A549 (cell line): ENCODE measurements around the gene SLC27A1. TPM values are rescaled to one million over a fixed set of nuclear protein-coding genes. Genes with fewer than 3 reads are reported as not detected.

ENCODE experiments used
- ATAC-seq, 2 experiments: fragments of 200-7000 bp in 1 of 2; fragments of >200 bp in 1 of 2; cut with Nextera tagmentation in 1 of 2; cut with Tn5 transposase in 1 of 2; 3 replicates each; pipeline versions ENCODE4 v1.8.0 to v1.9.1; 2018 to 2020; ENCODE audit warnings: mild to moderate bottlenecking in 1 of 2, moderate library complexity in 1 of 2
- CTCF ChIA-PET: fragments of 300-600 bp; sonication (Branson Sonifier 250); formaldehyde crosslinking; extraction: SDS; loops from one replicate; lab custom pipeline; 2021; ENCODE audit warnings: antibody characterized with exemption, inconsistent platforms; lab: Yijun Ruan, JAX
- POLR2A ChIA-PET: fragments of 350-600 bp; formaldehyde crosslinking; extraction: SDS; loops from one replicate; lab custom pipeline; 2021; ENCODE audit warnings: antibody characterized with exemption, inconsistent platforms; lab: Yijun Ruan, JAX
- DNase-seq, 2 experiments: peaks; one replicate each; pipeline versions ENCODE4 v3.0.0 to v3.0.0-alpha.2; 2011 to 2016; ENCODE audit warnings: low read depth in 1 of 2, low spot score in 1 of 2
- FAIRE-seq: peaks from 2 replicates; lab custom pipeline; 2011; peaks lifted over from hg19 to GRCh38; lab: Jason Lieb, UNC
- H3K27ac ChIP-seq, 2 experiments: fragments of >200 bp; sonication (Bioruptor Twin); formaldehyde crosslinking; 3 replicates each; pipeline ENCODE4 v1.5.1; 2016 to 2017
- H3K4me1 ChIP-seq: fragments of >200 bp; sonication (Bioruptor Twin); formaldehyde crosslinking; 3 replicates; pipeline ENCODE4 v1.6.1; 2016
- H3K4me2 ChIP-seq: fragments of >200 bp; sonication (Bioruptor Twin); formaldehyde crosslinking; 3 replicates; pipeline ENCODE4 v1.6.1; 2016
- H3K4me3 ChIP-seq: fragments of >200 bp; sonication (Bioruptor Twin); formaldehyde crosslinking; 3 replicates; pipeline ENCODE4 v1.5.1; 2016
- H3K9me3 ChIP-seq: fragments of >200 bp; sonication (Bioruptor Twin); formaldehyde crosslinking; 3 replicates; pipeline ENCODE4 v1.6.1; 2016
- CBX8 ChIP-seq: fragments of 200-600 bp; sonication (generic); IDR thresholded peaks from 2 replicates; pipeline ENCODE4 v1.6.1; 2016
- CHD4 ChIP-seq: fragments of 200-600 bp; sonication (generic); IDR thresholded peaks from 2 replicates; pipeline ENCODE4 v1.6.1; 2016; ENCODE audit warnings: antibody characterized with exemption, mild to moderate bottlenecking, borderline replicate concordance
- EHF ChIP-seq: fragments of 250-450 bp; sonication (Bioruptor Pico); IDR thresholded peaks from 2 replicates; pipeline ENCODE4 v1.5.0; 2020; ENCODE audit warnings: mild to moderate bottlenecking
- EHMT2 ChIP-seq: fragments of 200-600 bp; sonication (generic); IDR thresholded peaks from 2 replicates; pipeline ENCODE4 v1.6.1; 2016; ENCODE audit warnings: antibody characterized with exemption, low read depth, mild to moderate bottlenecking, moderate library complexity
- GATA3 ChIP-seq: IDR thresholded peaks from 2 replicates; pipeline ENCODE4 v1.6.1; 2012; ENCODE audit warnings: borderline replicate concordance
- HDAC2 ChIP-seq: fragments of 200-600 bp; sonication (generic); IDR thresholded peaks from 2 replicates; pipeline ENCODE4 v1.6.1; 2016
- HES2 ChIP-seq: fragments of >200 bp; sonication (Bioruptor Twin); formaldehyde crosslinking; IDR thresholded peaks from 2 replicates; pipeline ENCODE4 v1.6.1; 2016
- HEYL ChIP-seq: fragments of 250-450 bp; sonication (Bioruptor Pico); IDR thresholded peaks from 2 replicates; pipeline ENCODE4 v1.8.0; 2021; ENCODE audit warnings: mild to moderate bottlenecking, moderate library complexity
- JUNB ChIP-seq: fragments of >200 bp; sonication (Bioruptor Twin); formaldehyde crosslinking; IDR thresholded peaks from 2 replicates; pipeline ENCODE4 v1.6.1; 2016
- MAFK ChIP-seq: fragments of 450-650 bp; IDR thresholded peaks from 2 replicates; pipeline ENCODE4 v1.6.1; 2014; ENCODE audit not compliant: partially characterized antibody
- MAZ ChIP-seq: fragments of 150-350 bp; IDR thresholded peaks from 2 replicates; pipeline ENCODE4 v1.6.1; 2014; ENCODE audit warnings: antibody characterized with exemption, low read depth, low read length, borderline replicate concordance
- MYC ChIP-seq: IDR thresholded peaks from 2 replicates; pipeline ENCODE4 v1.6.1; 2012; ENCODE audit warnings: mild to moderate bottlenecking, inconsistent platforms, low read length, improper control_type of control experiment, borderline replicate concordance
- NFE2L2 ChIP-seq: fragments of 150-350 bp; conservative IDR thresholded peaks from 2 replicates; pipeline ENCODE4 v1.6.1; 2014; ENCODE audit warnings: low read length
- NPAS2 ChIP-seq: fragments of 250-450 bp; sonication (Bioruptor Pico); IDR thresholded peaks from 2 replicates; pipeline ENCODE4 v1.8.0; 2022; ENCODE audit warnings: mild to moderate bottlenecking, moderate library complexity, borderline replicate concordance
- RAD21 ChIP-seq, 2 experiments: fragments of >200 bp in 1 of 2; sonication (Bioruptor Twin) in 1 of 2; formaldehyde crosslinking in 1 of 2; IDR thresholded peaks in 1 of 2; conservative IDR thresholded peaks in 1 of 2; 2 replicates in 1 of 2; 3 replicates in 1 of 2; pipeline ENCODE4 v1.6.1; 2012 to 2018; ENCODE audit warnings: inconsistent platforms in 1 of 2
- RARB ChIP-seq: fragments of 250-450 bp; sonication (Bioruptor Pico); IDR thresholded peaks from 2 replicates; pipeline ENCODE4 v1.8.0; 2021; ENCODE audit warnings: mild to moderate bottlenecking, moderate library complexity
- REST ChIP-seq: fragments of 200-600 bp; sonication (generic); IDR thresholded peaks from 2 replicates; pipeline ENCODE4 v1.6.1; 2016; ENCODE audit warnings: antibody characterized with exemption, mild to moderate bottlenecking, moderate library complexity
- RFX5 ChIP-seq: fragments of 450-650 bp; IDR thresholded peaks from 2 replicates; pipeline ENCODE4 v1.7.1; 2014; ENCODE audit warnings: antibody characterized with exemption, mild to moderate bottlenecking, moderate library complexity
- TFCP2L1 ChIP-seq: fragments of 250-450 bp; sonication (Bioruptor Pico); IDR thresholded peaks from 2 replicates; pipeline ENCODE4 v1.5.0; 2021; ENCODE audit warnings: mild to moderate bottlenecking
- ZC3H11A ChIP-seq: fragments of 450-650 bp; IDR thresholded peaks from 2 replicates; pipeline ENCODE4 v1.6.1; 2014; ENCODE audit warnings: antibody characterized with exemption, mild to moderate bottlenecking
- ZNF302 ChIP-seq: fragments of 250-450 bp; sonication (Bioruptor Pico); IDR thresholded peaks from 2 replicates; pipeline ENCODE4 v1.9.0; 2021; ENCODE audit warnings: inconsistent platforms, mild to moderate bottlenecking, moderate library complexity
- WGBS: methylation state at CpG from one replicate; pipeline ENCODE4 v1.1.6; 2017; ENCODE audit errors: missing lambda C conversion rate; 5-methylcytosine and 5-hydroxymethylcytosine counted together
- polyA plus RNA-seq, 4 experiments: library from polyadenylated mRNA; depleted of rRNA in 3 of 4; stranded (reverse); fragments of >200 nt; fragmentation: RNase III in 1 of 4; extraction: RNeasy Plus Mini Kit Qiagen cat#74134 plus additional on column Dnase treatment in 1 of 4; gene quantifications; 2 replicates in 3 of 4; 3 replicates in 1 of 4; pipeline ENCODE4 v1.2.3, GENCODE V29; 2011 to 2017
- TF ChIP-seq, protein P1 (sequence below): fragments of 250-450 bp; sonication (Bioruptor Pico); IDR thresholded peaks from 2 replicates; pipeline ENCODE4 v1.5.0; 2020; ENCODE audit warnings: low read depth, mild to moderate bottlenecking, moderate library complexity
- TF ChIP-seq, protein P2 (sequence below): fragments of 250-450 bp; sonication (Bioruptor Pico); IDR thresholded peaks from 2 replicates; pipeline ENCODE4 v1.5.0; 2021; ENCODE audit warnings: mild to moderate bottlenecking, moderate library complexity, borderline replicate concordance

Gene SLC27A1
- polyA plus RNA-seq, 2 of the 4 experiments (the other 2 are of a cell fraction) = 1.8 to 2.5 TPM

DNA sequence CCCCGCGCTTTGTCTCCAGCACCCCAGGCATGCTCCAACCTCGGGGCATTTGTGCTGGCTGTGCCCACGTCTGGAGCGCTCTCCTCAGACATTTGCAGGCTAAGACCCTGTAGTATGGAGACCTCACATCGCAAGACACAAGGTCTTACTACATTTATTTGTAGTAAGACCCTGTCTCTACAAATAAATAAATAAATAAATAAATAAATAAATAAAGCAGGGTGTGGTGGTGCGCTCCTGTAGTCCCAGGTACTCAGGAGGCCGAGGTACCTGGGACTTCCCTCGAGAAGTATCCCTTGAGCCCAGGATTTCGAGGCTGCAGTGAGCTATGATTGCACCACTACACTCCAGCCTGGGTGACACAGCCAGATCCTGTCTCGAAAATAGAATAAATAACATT, 14.2 kb upstream of the SLC27A1 start:
- no peaks in the 10 kb centered on the region for H3K4me1 ChIP-seq
- no peak overlapping the region for H3K4me3 ChIP-seq
- ATAC-seq = no peak; a peak in 1 of 6 replicates
- no peak overlapping the region for H3K27ac ChIP-seq
- H3K9me3 ChIP-seq = no peaks in the 10 kb centered on the region
- DNase-seq = no peak
- FAIRE-seq = no peak
- POLR2A ChIA-PET = no interaction called here
- H3K4me2 ChIP-seq = peak overlapping the region; percentile 37; the same call in 1 of the 3 replicates
- peak; percentile 62 for TF ChIP-seq ZC3H11A
- TF ChIP-seq NFE2L2 = no peak
- no peak for TF ChIP-seq JUNB
- CTCF ChIA-PET = interaction anchor here (2.0 kb wide), 1 partner anchor 10 kb away, joined by 7 read pairs; no protein-coding TSS in a partner anchor
- WGBS = 64% methylated on average over 9 of the region's 11 CpGs

GRCh38 chr19:17457616-17458015, 12.7 kb upstream of the SLC27A1 start:
- H3K4me2 ChIP-seq = no peak overlapping the region
- WGBS = 51% methylated on average over 4 of the region's 6 CpGs
- no peaks in the 10 kb centered on the region for H3K4me1 ChIP-seq
- no peak overlapping the region for H3K4me3 ChIP-seq
- POLR2A ChIA-PET = no interaction called here
- H3K9me3 ChIP-seq = no peaks in the 10 kb centered on the region
- no peak for TF ChIP-seq TFCP2L1 (CRISPR knock-in tag)
- ATAC-seq (no peak), FAIRE-seq (no peak), DNase-seq (no peak)
- CTCF ChIA-PET = interaction anchor here (2.0 kb wide), 1 partner anchor 8 kb away, joined by 7 read pairs; no protein-coding TSS in a partner anchor
- H3K27ac ChIP-seq = no peak overlapping the region

DNA sequence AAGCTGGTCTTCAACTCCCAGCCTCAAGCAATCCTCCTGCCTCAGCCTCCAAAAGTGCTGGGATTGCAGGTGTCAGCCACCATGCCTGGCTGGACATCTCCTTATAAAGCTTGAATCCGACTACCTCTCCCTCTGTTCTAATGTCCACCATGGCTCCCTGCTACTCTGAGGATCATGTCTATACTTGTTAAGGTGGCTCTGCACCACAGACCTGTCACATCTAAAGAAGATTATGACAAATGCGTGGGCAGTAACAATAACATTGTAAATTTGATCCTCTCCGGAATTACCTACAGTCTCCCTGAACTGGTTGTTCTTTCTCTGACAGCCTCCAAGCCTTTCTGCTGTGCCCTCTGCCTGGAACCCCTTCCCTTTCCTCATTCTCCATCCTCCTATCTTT, 11.4 kb upstream of the SLC27A1 start:
- ATAC-seq (no peak), DNase-seq (no peak), FAIRE-seq (no peak)
- H3K9me3 ChIP-seq = no peaks in the 10 kb centered on the region
- 51% methylated on average over 3 of the region's 3 CpGs for WGBS
- H3K4me3 ChIP-seq = no peak overlapping the region
- TF ChIP-seq HES2 (no peak), EHF (CRISPR knock-in tag) (no peak), MAZ (no peak), HDAC2 (no peak), RAD21 (conservative IDR thresholded peaks at IDR 0.05 in 1 of 2, IDR thresholded peaks at IDR 0.05 in 1 of 2) (no peak), NPAS2 (CRISPR knock-in tag) (no peak), RARB (CRISPR knock-in tag) (no peak), MYC (no peak), HEYL (no peak), MAFK (no peak), GATA3 (no peak), REST (no peak), RFX5 (no peak), CBX8 (no peak), ZC3H11A (no peak), ZNF302 (CRISPR knock-in tag) (no peak), EHMT2 (no peak), CHD4 (no peak)
- TF ChIP-seq, protein P1, sequence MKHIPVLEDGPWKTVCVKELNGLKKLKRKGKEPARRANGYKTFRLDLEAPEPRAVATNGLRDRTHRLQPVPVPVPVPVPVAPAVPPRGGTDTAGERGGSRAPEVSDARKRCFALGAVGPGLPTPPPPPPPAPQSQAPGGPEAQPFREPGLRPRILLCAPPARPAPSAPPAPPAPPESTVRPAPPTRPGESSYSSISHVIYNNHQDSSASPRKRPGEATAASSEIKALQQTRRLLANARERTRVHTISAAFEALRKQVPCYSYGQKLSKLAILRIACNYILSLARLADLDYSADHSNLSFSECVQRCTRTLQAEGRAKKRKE = no peak
- TF ChIP-seq, protein P2, sequence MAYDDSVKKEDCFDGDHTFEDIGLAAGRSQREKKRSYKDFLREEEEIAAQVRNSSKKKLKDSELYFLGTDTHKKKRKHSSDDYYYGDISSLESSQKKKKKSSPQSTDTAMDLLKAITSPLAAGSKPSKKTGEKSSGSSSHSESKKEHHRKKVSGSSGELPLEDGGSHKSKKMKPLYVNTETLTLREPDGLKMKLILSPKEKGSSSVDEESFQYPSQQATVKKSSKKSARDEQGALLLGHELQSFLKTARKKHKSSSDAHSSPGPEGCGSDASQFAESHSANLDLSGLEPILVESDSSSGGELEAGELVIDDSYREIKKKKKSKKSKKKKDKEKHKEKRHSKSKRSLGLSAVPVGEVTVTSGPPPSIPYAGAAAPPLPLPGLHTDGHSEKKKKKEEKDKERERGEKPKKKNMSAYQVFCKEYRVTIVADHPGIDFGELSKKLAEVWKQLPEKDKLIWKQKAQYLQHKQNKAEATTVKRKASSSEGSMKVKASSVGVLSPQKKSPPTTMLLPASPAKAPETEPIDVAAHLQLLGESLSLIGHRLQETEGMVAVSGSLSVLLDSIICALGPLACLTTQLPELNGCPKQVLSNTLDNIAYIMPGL (CRISPR knock-in tag) = no peak
- H3K4me1 ChIP-seq = no peaks in the 10 kb centered on the region
- H3K27ac ChIP-seq = no peak overlapping the region
- CTCF ChIA-PET = interaction anchor here (0.6 kb wide), 1 partner anchor 347 kb away, joined by 3 read pairs; no protein-coding TSS in a partner anchor
- POLR2A ChIA-PET = no interaction called here
- H3K4me2 ChIP-seq = no peak overlapping the region
